GM19468 (cell line): ENCODE data around the gene RBM10.

Source experiments
- ATAC-seq: cut with Tn5 transposase; IDR thresholded peaks from one replicate; pipeline ENCODE4 v1.9.1; 2021; ENCODE audit warnings: mild to moderate bottlenecking, moderate library complexity, moderate number of reproducible peaks; ENCODE audit not compliant: unreplicated experiment; ENCODE audit errors: extremely low read depth

Gene RBM10

DNA sequence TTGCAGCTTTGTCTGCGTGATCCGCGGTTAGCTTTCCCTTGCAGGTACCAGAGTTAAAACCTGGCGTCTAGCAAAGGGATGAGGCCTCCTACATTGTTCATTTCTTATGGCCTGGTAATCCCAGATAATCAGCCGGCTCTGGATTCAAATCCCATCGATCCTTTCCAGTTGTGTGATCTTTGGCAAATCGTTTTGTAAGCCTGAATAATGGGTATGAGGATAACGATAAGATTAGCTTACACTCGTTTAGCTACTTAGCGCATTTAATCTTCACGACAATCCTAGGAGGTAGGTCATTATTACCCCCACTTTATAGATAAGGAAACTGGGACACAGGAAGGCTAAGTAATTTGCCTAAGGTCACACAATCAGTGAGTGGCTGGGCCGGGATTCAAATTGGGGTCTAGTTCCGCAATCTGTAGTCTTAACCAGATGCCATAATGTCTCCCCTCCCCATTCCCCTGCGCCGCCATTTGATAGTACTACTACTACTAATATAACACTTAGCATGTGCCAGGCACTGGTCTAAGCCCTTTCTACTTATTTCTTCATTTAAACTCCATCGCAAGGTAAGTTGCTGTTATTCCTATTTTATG, 46.9 kb downstream of the RBM10 start:
- no peak for ATAC-seq

DNA sequence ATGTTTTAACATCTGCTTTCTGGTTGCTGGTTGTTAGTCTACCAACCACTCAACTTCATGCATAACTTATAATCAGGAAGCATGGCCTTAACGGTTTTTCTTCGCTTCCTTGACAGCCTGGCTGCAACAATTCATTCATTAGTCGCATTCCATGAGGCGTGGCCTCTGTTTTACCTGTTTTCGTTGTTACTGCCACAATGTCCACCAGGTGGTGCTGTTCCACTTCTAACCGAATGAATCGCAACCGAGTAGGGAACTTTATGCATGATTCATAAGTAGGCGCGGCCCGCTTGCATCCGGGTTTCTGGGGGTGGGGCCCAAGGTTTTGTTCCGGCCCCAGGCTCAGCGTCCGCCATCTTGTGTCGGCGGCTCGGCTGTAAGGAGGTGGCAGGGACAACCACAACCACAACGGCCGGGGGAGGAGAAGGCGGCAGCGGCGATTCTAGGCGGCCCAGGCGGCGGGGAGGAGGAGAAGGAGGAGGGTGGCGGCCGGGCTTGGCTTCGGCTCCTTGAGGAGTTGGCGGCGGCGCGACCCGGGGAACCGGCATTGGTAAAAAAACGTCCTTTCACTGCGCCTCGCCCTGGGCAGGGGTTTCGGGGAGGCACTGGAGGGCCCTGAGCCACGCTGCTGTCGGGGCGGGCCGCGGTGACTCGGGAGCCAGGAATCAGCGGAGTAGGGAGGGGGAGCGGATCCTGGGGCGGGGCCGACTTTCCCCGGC, 48.6 kb downstream of the RBM10 start, which contains the start of gene UBA1:
TSS of gene UBA1 (plus strand) at position 355 of the 719 bp plus-strand sequence. CDS start 4,974 bp downstream, outside the sequence.
- ATAC-seq = peak; percentile 66

DNA sequence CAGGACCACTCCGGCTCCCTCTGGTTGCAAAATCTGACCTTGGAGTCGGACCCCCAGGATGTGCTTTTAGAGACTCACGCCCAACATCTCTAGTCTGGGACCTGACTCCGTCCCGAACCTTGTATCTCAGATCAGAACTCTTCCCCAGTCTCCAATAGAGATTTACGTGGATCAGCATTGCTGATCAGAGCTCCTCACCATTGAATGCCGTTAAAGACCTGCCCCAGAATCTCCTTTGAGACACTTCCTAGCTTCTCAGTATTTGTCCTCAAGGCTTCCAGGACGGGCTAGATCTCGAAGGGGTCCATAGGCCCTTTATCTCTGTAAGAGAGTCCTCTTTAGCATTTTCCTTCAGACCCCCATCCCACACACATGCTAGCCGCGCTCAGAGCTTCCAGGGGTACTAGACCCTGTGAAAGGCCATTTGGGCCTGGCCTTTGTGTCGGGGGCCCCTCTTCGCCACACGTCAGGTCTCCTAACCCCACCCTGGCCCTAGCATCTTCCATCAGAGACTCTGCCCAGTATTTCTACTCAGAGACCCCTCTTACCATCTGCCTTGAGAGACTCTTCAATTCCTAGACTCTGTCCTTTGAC, 49.3 kb downstream of the RBM10 start:
- no peak for ATAC-seq

DNA sequence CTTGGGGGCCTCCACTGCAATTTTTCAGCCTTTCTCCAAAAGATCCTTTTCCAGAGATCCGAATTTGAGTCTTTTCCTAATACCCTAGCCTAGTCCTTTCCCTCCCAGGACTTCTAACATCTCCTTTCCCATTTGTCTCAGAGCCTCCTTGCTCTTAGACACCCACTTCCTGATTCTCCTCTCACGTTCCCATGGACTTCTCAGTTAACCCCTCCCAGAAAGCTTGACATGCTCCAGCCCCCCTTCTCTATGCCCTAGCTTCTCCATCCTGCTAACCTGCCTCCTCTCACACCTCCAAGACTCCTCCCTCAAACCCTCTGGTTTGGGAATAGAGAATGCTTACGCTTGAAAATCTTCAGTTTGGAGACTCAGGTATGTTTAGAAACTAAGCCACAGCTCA, 51.1 kb downstream of the RBM10 start:
- ATAC-seq = no peak

DNA sequence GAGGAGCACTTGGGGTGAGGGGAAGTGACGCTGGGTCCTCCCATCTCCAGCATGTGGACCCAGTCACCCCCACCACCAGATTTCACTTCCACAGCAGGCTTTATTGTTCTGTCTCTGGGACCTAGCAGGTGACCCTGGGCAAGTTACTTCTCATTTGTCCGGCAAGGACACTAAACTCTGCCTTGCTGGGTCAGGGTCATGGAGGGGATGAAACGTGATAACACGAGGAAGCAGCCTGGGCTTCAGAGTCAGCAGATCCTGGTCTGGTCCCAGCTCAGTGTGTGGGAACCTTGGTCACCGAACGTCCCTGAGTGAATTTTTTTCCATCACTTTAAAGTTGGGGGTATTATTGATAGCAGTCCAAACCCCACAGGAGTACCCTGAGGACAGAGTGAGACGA, 52.5 kb downstream of the RBM10 start:
- no peak for ATAC-seq

DNA sequence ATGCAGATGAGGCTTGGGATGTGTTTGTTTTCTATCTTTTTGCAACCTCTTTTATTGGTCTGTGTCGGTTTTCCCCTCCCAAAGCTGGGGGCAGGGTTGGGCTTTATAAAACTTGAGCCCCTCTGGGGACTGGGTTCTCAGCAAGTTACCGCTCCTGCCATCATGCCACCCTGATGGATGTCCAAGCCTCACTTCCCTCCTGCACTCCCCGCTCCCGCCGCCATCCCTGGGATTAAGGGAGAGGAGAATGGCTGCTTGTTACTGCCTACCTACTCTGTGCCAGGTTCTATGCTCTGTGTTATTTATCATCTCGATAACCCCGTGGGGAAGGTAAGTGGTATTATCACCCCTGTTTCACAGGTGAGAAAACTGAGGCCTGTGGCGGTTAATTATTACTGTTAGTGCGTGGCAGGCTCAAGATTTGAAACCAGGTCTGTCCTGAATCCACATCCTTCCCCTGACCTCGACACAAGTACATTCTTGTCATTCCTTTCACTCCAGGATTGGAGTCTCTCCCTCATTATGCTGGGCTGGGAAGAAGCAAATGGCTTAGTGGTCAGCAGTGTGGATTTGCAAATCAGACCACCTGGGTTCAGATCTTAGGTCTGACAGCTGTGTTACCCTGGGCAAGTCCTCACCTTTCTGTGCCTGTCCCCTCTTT, 53.1 kb downstream of the RBM10 start:
- no peak for ATAC-seq

DNA sequence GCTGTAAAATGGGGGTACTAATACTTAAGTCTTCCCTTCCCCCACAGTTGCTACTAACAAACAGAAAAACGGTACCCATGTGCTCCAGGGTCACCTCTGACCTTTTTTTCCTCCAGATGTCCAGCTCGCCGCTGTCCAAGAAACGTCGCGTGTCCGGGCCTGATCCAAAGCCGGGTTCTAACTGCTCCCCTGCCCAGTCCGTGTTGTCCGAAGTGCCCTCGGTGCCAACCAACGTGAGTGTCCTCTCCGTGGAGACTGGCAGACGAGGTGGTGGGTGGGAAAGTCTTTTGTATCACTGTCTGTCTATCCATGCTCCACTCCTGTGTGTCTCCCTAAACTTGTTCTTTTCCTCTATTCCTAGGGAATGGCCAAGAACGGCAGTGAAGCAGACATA, 53.7 kb downstream of the RBM10 start:
- ATAC-seq = no peak

DNA sequence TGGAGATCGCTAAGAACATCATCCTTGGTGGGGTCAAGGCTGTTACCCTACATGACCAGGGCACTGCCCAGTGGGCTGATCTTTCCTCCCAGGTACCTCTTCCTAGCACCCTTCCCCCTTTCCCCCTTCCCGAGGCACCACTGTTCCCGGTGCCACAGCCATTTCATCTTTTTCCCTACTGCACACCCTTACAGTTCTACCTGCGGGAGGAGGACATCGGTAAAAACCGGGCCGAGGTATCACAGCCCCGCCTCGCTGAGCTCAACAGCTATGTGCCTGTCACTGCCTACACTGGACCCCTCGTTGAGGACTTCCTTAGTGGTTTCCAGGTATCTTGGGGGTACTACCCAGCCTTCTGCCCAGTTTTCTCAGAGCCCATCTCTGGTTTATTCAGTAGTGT, 54.3 kb downstream of the RBM10 start:
- no peak for ATAC-seq

DNA sequence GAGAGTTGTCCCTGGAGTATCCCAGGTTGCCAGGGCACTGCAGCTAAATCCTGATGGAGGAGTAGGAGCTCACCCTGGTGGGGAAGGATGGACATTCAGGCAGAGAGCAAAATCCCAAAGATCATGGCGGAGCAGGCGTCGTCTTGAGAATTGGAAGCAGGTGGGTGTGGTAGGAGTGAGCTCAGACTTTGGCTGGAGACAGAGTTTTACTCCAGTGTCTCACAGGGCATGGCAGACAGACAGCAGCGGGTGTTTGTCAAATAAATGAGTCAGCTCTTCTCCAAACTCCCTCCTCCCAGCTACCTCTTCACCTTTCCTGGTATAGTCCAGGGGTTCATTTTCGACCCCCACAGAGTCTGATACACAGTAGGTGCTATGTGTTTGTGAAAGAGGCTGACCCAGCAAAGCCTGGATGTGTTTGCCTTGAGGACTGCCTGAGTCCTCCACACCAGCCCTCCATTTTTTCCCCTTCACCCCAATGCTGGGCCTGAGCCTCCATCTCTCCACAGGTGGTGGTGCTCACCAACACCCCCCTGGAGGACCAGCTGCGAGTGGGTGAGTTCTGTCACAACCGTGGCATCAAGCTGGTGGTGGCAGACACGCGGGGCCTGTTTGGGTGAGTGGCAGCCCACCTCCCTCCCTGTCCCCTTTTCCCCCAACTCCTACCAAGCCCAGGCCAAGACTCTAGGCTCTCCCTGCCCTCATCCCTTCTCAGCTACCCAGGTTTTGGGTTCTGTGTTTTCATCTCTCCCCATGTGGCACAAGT, 55.5 kb downstream of the RBM10 start:
- ATAC-seq = no peak

DNA sequence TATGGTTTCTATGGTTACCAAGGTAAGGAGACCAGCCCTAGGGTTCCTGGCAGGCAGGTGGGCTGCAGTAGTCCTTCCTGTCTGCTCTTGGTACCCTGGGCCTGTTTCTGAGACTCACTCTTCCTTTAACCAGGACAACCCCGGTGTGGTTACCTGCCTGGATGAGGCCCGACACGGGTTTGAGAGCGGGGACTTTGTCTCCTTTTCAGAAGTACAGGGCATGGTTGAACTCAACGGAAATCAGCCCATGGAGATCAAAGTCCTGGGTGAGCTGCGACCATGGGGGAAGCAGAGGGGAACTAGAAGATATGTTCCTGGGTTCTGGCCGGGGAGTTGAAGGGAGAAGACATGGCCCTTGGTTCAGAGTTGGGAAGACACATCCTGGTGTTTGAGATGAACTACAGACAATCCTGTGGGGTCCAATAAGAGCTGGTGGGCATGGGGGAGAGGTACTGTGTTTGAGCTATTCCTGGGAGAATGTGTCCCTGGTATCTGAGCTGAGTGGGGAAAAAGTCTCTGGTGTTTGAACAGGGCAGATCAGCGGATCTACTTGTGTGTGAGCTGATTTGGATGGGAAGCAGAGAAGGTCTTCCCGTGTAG, 56.4 kb downstream of the RBM10 start:
- ATAC-seq = no peak

DNA sequence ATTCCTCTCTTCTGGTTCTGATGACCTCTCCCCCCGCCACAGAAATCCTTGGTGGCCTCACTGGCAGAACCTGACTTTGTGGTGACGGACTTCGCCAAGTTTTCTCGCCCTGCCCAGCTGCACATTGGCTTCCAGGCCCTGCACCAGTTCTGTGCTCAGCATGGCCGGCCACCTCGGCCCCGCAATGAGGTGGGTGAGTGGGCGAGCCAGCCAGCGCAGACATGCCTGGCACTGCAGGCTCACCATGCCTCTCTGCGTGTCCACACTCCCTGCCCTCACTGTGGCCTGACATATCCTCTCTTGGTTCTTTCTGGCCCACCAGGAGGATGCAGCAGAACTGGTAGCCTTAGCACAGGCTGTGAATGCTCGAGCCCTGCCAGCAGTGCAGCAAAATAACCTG, 57.3 kb downstream of the RBM10 start:
- no peak for ATAC-seq

DNA sequence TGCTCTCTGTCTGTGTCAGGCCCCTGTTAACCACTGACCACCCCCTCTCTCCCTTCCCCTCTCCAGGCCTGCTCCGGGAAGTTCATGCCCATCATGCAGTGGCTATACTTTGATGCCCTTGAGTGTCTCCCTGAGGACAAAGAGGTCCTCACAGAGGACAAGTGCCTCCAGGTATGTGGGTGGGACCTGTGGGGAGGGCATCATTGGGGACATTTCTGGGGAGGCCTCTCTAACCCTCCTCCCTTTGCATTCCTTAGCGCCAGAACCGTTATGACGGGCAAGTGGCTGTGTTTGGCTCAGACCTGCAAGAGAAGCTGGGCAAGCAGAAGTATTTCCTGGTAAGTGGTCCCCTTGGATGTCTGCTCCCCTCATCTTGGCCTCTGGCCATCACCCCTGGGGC, 57.9 kb downstream of the RBM10 start:
- ATAC-seq = no peak

DNA sequence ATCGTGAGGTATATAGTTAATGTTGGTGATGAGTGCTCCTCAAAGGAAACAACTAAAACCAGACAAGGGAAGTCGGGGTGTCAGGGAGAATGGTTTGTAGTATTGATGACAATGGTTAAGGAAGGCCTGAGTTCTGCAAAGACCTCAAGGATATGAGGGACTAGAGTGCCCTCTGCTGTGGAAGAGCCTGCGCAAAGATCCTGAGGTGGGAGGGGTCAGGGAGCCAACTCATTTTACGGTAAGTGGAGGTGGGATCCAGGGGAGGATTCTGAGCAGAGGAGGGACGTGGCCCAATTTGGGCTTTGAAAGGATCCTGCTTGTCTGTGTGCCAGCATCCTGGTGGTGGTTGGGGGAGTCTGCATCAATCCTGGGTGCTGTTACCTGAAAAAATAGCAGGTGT, 59.9 kb downstream of the RBM10 start:
- no peak for ATAC-seq

DNA sequence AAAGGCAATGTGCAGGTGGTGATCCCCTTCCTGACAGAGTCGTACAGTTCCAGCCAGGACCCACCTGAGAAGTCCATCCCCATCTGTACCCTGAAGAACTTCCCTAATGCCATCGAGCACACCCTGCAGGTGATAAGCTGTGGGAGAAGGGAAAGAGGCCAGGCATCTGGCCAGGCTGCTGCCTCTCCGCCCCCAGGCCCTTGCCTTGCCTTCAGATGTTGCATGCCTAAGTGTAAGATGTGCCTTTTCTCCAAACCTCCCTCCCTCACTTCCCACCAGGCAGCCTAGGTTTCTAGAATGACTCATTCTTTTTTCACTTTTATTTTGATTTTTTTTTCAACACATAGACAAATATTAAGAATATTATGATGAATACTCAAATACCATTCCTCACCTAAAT, 61.3 kb downstream of the RBM10 start:
- no peak for ATAC-seq

DNA sequence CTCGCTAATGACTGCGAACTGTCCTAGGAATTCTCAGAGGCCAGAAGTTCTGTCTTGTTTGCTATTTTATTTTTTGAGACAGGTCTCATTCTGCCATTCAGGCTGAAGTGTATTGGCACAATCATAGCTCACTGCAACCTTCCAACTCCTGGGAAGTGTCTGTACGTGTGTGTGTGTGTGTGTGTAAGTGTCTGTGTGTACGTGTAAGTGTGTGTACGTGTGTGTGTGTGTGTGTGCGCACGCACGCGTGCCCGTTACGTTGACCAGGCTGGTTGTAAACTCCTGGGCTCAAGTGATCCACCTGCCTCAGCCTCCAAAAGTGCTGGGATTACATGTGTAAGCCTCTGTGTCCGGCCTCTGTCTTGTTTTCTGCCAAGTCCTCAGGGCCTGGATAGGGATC, 63.1 kb downstream of the RBM10 start:
- no peak for ATAC-seq

DNA sequence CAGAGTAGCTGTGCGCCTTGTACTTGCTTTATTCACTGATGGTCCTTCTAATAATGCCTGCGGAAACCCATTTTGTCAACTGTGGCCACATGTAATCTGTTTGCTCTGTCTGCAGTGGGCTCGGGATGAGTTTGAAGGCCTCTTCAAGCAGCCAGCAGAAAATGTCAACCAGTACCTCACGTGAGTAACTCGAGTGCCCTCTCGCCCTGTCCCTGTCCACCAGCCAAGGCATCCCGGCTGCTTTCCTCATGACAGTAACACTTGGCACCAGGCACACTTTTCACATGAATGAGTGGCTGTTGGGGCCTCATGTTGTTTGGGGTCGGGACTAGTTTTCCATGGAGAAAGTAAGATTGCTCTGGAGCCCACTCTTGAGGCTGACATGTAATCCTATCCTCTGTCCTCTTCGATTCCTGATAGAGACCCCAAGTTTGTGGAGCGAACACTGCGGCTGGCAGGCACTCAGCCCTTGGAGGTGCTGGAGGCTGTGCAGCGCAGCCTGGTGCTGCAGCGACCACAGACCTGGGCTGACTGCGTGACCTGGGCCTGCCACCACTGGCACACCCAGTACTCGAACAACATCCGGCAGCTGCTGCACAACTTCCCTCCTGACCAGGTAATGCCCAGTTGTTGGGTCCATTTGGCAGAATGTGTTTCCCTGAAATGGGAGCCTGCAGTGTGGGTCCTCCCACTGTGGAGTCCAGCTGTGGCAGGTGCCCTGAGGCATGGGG, 64.7 kb downstream of the RBM10 start:
- ATAC-seq = no peak

DNA sequence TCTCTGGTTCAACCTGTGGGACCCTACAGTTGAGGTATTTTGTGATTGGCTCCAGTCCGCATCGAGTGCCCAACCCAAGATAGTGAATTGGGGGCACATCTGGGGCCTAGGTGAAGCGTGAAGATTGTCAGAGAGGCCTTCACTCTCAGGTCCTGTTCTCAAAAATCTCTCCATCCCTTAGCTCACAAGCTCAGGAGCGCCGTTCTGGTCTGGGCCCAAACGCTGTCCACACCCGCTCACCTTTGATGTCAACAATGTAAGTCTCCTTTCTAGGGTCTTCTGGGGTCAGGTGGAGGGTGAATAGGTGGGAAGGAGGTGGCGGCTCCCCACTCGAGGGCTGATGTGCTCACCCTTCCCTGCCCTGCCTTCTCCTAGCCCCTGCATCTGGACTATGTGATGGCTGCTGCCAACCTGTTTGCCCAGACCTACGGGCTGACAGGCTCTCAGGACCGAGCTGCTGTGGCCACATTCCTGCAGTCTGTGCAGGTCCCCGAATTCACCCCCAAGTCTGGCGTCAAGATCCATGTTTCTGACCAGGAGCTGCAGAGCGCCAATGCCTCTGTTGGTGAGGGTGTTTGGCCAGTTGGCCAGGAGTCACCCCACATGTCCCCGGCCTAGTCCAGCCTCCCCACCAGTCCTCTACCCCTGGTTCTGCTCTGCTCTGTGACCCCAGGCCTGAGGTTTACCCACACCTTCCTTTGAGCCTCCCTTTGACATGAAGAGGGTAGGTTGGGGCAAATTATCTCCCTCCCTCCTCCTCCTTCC, 65.8 kb downstream of the RBM10 start:
- no peak for ATAC-seq

DNA sequence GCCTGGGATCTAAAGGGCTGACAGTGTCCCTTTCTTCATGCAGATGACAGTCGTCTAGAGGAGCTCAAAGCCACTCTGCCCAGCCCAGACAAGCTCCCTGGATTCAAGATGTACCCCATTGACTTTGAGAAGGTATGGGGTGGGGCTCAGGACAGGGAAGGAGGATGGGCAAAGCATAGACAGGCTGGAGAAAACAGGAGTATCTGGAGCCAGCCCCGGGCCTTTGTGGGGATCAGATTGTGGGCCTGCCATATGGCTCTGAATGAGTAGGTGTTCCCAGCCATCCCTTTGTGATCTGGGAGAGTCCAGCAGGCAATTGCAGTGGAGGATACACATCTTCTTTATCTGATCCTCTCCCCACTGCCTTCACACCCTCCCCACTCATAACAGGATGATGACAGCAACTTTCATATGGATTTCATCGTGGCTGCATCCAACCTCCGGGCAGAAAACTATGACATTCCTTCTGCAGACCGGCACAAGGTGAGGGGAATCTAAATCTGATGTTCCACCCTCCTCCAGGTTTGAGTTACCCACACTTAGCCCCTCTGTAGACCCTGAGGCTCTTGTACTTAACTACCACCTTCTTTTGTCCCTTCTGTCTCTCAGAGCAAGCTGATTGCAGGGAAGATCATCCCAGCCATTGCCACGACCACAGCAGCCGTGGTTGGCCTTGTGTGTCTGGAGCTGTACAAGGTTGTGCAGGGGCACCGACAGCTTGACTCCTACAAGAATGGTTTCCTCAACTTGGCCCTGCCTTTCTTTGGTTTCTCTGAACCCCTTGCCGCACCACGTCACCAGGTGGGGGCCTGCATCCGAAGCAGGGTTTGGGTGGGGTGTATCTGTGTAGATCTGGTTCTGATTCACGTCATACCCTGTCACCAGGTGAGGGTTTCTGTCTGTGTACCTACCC, 67.6 kb downstream of the RBM10 start:
- no peak for ATAC-seq
